Upper lobe of right lung (tissue), 1 donor: ENCODE measurements around the gene RTRAF. TPM values are rescaled to one million over a fixed set of nuclear protein-coding genes. Genes with fewer than 3 reads are reported as not detected.

ENCODE experiments used
- ATAC-seq: fragments of 200-7000 bp; cut with Tn5 transposase; one replicate; pipeline ENCODE4 v1.9.1; 2020; ENCODE audit warnings: mild to moderate bottlenecking, moderate library complexity
- DNase-seq: peaks from one replicate; pipeline ENCODE4 v3.0.0-alpha.2; 2020
- H3K27ac ChIP-seq: fragments of 200-600 bp; one replicate; pipeline ENCODE4 v1.8.0; 2022
- H3K27me3 ChIP-seq: fragments of 200-600 bp; one replicate; pipeline ENCODE4 v1.8.0; 2022; ENCODE audit warnings: mild to moderate bottlenecking
- H3K36me3 ChIP-seq: fragments of 200-600 bp; one replicate; pipeline ENCODE4 v1.8.0; 2022
- H3K4me1 ChIP-seq: fragments of 200-600 bp; one replicate; pipeline ENCODE4 v1.8.0; 2022
- H3K4me3 ChIP-seq: fragments of 200-600 bp; one replicate; pipeline ENCODE4 v1.8.0; 2022; ENCODE audit warnings: mild to moderate bottlenecking
- H3K9me3 ChIP-seq: fragments of 200-600 bp; one replicate; pipeline ENCODE4 v1.8.0; 2022
- CTCF ChIP-seq: fragments of 200-600 bp; IDR thresholded peaks from one replicate; pipeline ENCODE4 v1.8.0; 2022; ENCODE audit warnings: antibody characterized with exemption
- intact Hi-C: fragments of 100-400 bp; cut with DNase I; formaldehyde crosslinking; loops from one replicate; pipeline ENCODE4 v1.11.0; 2022
- total RNA-seq: library from RNA; stranded (reverse); fragmentation: NEBNext Ultra II Directional; extraction: Animal tissue kit (Norgen Biotek cat#: 25700); gene quantifications from one replicate; pipeline ENCODE4 v1.2.1, GENCODE V29; 2021
- donor health status: DM: no; HTN: yes; CAD: no; lungs with severe emphysema.

Gene RTRAF
- total RNA-seq, 1 donor from 2014 or later: 104 TPM

GRCh38 chr14:52020161-52020714 is 30.9 kb downstream of the RTRAF start:
- no peaks in the 10 kb centered on the region for H3K36me3 ChIP-seq
- H3K4me1 ChIP-seq: no peaks in the 10 kb centered on the region
- DNase-seq (no peak), ATAC-seq (no peak)
- no peak overlapping the region for H3K4me3 ChIP-seq
- H3K9me3 ChIP-seq: no peaks in the 10 kb centered on the region
- H3K27ac ChIP-seq: no peak overlapping the region
- intact Hi-C loops: no loop called here
- no peaks in the 10 kb centered on the region for H3K27me3 ChIP-seq
- TF ChIP-seq CTCF: no peak

GRCh38 chr14:52020866-52021717 is 31.7 kb downstream of the RTRAF start:
- intact Hi-C loops: no loop called here
- DNase-seq: no peak
- no peak overlapping the region for H3K4me3 ChIP-seq
- H3K27me3 ChIP-seq: no peaks in the 10 kb centered on the region
- TF ChIP-seq CTCF: no peak
- no peaks in the 10 kb centered on the region for H3K4me1 ChIP-seq
- H3K9me3 ChIP-seq: no peaks in the 10 kb centered on the region
- ATAC-seq: no peak
- no peaks in the 10 kb centered on the region for H3K36me3 ChIP-seq
- H3K27ac ChIP-seq: no peak overlapping the region

- H3K4me3 ChIP-seq: no peak overlapping the region
- H3K27ac ChIP-seq: no peak overlapping the region
- no peak for TF ChIP-seq CTCF
- ATAC-seq: no peak
- intact Hi-C loops: no loop called here
- H3K36me3 ChIP-seq: no peaks in the 10 kb centered on the region
- H3K27me3 ChIP-seq: no peaks in the 10 kb centered on the region
- DNase-seq: no peak
- H3K4me1 ChIP-seq: no peaks in the 10 kb centered on the region
- no peaks in the 10 kb centered on the region for H3K9me3 ChIP-seq
Measured at GRCh38 chr14:52021957-52022600, 32.7 kb downstream of the RTRAF start.

- Histone ChIP-seq H3K4me1 (no peaks in the 10 kb centered on the region), H3K27me3 (no peaks in the 10 kb centered on the region), H3K36me3 (no peaks in the 10 kb centered on the region), H3K4me3 (no peak overlapping the region), H3K9me3 (no peaks in the 10 kb centered on the region), H3K27ac (no peak overlapping the region)
- intact Hi-C loops: no loop called here
- no peak for TF ChIP-seq CTCF
- no peak for ATAC-seq
- DNase-seq: no peak
Measured at GRCh38 chr14:52023518-52023917, 34.2 kb downstream of the RTRAF start.

GRCh38 chr14:52025310-52025709 is 36.0 kb downstream of the RTRAF start:
- ATAC-seq: no peak

More at GRCh38 chr14:52025310-52025709, 36.0 kb downstream of the RTRAF start:
- peak overlapping the region; percentile 17 for H3K27ac ChIP-seq
- H3K9me3 ChIP-seq: no peaks in the 10 kb centered on the region
- DNase-seq: no peak
- intact Hi-C loops: no loop called here
- no peaks in the 10 kb centered on the region for H3K4me1 ChIP-seq
- H3K36me3 ChIP-seq: no peaks in the 10 kb centered on the region
- no peak for TF ChIP-seq CTCF
- no peaks in the 10 kb centered on the region for H3K27me3 ChIP-seq
- no peak overlapping the region for H3K4me3 ChIP-seq
